NCI-H1092 treated with DMSO at 0.1 percent for 48 hours (cell line): ENCODE measurements around the gene ZRSR2.

Experiments used
- DNase-seq: peaks from one replicate; lab custom pipeline; 2025; lab: John Stamatoyannopoulos, UW

ZRSR2 gene

GRCh38 chrX:15854080-15854655 is 63.9 kb downstream of the ZRSR2 start:
- peak; percentile 38 for DNase-seq

DNA sequence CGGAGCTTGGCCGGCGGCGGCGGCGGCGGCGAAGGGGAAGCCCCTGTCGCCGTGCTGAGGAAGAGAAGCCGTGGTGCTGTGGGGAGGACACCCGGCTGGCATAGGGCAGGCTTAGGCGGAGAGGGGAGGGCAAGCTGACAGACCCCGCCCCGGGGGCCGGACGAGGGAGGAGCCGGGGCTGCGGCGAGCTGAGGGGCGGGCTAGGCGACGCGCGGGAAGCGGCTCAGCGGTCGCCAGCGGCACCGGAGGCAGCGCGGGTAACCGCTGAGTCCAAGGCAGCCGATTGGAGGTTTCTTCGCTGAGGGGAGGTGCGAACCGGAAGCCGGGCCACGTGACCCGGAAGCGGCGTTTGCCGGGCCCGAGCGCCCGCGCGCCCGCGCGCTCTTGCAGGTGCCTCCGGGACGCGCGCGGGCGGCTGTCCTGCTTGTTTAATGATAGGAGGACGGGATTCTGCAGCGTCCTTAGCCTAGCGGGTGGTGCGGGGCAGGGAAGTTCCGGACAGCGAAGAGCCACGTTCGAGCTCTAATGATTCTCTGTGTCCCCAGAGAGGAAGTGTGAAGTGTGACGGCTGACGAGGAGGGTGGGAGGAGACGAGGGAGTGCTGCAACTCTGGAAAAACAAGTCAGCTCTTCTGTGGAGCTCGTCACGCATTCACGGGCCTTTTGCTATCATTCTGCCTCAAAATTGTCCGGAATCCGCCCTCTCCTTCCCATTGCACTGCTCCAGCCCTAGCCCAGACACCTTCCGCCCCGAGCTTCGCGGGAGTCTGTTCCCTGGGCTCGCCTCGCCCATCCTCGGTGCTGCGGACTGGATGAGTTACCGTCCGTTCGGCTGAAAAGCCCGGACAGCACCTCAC is 64.7 kb downstream of the ZRSR2 start, which contains the start of gene AP1S2:
AP1S2 (minus strand) TSS at position 102 of the 856 bp plus-strand sequence. CDS start 2,289 bp downstream, outside the sequence.
- DNase-seq, result peak; percentile 97

DNA sequence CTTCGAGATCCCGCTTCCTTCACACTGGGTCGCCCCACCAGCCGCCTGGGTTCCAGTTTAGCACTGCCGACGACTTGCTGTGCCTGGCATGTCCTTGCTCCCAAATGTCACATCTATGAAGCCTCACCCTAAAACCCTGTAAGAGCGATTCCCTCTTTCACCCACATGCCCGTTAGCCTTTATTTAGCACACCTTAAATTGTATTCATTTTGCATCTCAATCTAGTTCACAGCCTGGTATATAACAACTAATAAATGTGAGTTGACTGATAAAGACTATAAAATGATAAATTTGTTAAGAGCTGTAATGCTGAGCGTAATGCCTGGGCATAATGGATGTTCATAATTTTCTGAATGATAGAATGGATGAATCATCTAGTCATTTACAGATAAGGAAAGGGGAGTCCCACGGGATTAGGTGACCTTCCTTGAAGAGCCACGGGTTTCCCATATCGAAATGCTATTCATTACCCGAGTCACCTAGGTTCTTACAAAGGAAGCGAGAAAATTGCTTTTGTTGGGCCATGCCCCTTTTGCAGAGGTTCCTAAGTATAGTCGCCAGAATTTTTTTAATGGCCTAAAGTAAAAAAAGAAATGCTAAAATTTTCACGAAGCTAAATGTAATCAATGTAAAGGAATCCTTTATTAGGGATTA is 65.4 kb downstream of the ZRSR2 start:
- peak; percentile 54 for DNase-seq

DNA sequence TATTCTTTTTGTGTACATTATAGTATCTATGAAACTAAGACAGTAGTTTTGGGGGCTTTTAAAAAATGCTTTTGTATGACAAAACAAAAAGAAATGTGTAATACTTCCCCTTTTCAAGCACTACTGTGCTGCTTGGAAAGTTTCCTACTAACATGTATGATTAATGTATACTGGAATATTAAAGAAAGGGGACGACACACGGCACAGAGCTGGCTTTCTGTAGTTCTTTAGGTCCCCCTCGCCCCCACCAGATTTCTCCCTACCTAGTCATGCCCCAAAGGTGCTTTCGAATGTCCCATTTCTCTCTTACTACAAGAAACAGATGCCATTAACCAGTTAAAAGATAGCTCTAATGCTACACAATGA is 65.9 kb downstream of the ZRSR2 start:
- DNase-seq, result no peak

GRCh38 chrX:15856636-15857035 is 66.4 kb downstream of the ZRSR2 start:
- DNase-seq, result peak; percentile 11

GRCh38 chrX:15858051-15858450 is 67.8 kb downstream of the ZRSR2 start:
- no peak for DNase-seq

- no peak for DNase-seq
These were observed 70.6 kb downstream of the ZRSR2 start for GRCh38 chrX:15860921-15861320.

GRCh38 chrX:15864023-15864422 is 73.7 kb downstream of the ZRSR2 start:
- DNase-seq, result no peak

- no peak for DNase-seq
These were observed 74.3 kb downstream of the ZRSR2 start for GRCh38 chrX:15864629-15865028.

- DNase-seq, result no peak
These were observed 75.9 kb downstream of the ZRSR2 start for GRCh38 chrX:15866147-15866546.

GRCh38 chrX:15869695-15870094 is 79.4 kb downstream of the ZRSR2 start:
- DNase-seq, result no peak

- DNase-seq, result no peak
These were observed 80.0 kb downstream of the ZRSR2 start for GRCh38 chrX:15870310-15870709.
